ENCODE results near the gene LMX1A. TPM values are rescaled to one million over a fixed set of nuclear protein-coding genes. Genes with fewer than 3 reads are reported as not detected.

Gene LMX1A
- total RNA-seq, 1 donor from 2014 or later = not detected

DNA sequence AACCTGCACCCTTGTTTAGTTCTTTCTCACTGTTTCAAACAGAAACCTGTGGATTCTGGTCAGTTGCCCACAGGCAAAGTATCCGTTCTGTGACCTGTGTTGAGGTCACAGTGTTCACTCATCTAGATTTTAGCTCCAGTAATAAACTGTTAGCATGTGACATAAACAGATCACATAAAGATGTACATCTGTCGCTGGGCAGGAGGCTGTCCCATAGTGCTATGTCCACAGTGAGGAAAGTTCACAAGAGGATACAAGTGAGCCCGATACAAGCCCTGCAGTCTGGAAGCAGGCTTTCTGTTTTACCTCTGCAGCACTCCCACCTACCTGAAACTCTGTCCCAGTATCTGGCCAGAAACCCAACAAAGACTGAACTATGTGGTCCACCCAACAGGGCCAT lies 28.4 kb downstream of the LMX1A start:
- TF ChIP-seq, protein P1, sequence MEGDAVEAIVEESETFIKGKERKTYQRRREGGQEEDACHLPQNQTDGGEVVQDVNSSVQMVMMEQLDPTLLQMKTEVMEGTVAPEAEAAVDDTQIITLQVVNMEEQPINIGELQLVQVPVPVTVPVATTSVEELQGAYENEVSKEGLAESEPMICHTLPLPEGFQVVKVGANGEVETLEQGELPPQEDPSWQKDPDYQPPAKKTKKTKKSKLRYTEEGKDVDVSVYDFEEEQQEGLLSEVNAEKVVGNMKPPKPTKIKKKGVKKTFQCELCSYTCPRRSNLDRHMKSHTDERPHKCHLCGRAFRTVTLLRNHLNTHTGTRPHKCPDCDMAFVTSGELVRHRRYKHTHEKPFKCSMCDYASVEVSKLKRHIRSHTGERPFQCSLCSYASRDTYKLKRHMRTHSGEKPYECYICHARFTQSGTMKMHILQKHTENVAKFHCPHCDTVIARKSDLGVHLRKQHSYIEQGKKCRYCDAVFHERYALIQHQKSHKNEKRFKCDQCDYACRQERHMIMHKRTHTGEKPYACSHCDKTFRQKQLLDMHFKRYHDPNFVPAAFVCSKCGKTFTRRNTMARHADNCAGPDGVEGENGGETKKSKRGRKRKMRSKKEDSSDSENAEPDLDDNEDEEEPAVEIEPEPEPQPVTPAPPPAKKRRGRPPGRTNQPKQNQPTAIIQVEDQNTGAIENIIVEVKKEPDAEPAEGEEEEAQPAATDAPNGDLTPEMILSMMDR (conservative IDR thresholded peaks at IDR 0.05) = no peak
- H3K9me3 Mint-ChIP-seq = no peaks in the 10 kb centered on the region
- H3K27me3 Mint-ChIP-seq (ENCODE audit: low read depth) = peaks cover 74% of the 10 kb centered on the region
- no peak overlapping the region for H3K27ac Mint-ChIP-seq (ENCODE audit: unreplicated experiment)
- H3K4me1 Mint-ChIP-seq = peaks cover 5% of the 10 kb centered on the region
- no peak overlapping the region for H3K4me3 Mint-ChIP-seq
- no peaks in the 10 kb centered on the region for H3K36me3 Mint-ChIP-seq (ENCODE audit: low read depth)
- DNase-seq (ENCODE audit: low read depth, low spot score) = no peak

DNA sequence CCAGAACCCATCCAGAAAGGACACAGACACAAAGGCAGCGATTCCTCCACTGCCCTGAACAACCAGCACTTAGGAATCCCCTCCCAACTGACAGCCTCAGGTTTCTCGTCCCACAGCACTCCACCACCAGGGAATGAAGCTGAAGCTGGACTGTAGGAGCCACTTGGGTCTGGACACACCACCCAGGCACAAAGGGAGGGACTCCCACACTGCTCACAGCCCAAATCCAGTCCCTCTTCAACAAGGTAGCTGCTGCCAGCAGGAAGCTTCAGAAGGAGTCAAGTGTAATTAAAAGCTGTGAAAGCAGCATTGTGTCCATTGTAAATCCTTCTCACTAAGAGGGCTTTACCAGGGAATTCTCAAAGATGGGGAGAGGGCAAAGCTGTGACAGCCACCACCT lies 29.0 kb downstream of the LMX1A start:
- Mint-ChIP-seq H3K4me3 (no peak overlapping the region), H3K4me1 (peaks cover under 1% of the 10 kb centered on the region), H3K27ac (ENCODE audit: unreplicated experiment) (no peak overlapping the region), H3K9me3 (no peaks in the 10 kb centered on the region), H3K36me3 (ENCODE audit: low read depth) (no peaks in the 10 kb centered on the region), H3K27me3 (ENCODE audit: low read depth) (peaks cover 73% of the 10 kb centered on the region)
- no peak for DNase-seq (ENCODE audit: low read depth, low spot score)
- TF ChIP-seq, protein P1 (conservative IDR thresholded peaks at IDR 0.05) = no peak

DNA sequence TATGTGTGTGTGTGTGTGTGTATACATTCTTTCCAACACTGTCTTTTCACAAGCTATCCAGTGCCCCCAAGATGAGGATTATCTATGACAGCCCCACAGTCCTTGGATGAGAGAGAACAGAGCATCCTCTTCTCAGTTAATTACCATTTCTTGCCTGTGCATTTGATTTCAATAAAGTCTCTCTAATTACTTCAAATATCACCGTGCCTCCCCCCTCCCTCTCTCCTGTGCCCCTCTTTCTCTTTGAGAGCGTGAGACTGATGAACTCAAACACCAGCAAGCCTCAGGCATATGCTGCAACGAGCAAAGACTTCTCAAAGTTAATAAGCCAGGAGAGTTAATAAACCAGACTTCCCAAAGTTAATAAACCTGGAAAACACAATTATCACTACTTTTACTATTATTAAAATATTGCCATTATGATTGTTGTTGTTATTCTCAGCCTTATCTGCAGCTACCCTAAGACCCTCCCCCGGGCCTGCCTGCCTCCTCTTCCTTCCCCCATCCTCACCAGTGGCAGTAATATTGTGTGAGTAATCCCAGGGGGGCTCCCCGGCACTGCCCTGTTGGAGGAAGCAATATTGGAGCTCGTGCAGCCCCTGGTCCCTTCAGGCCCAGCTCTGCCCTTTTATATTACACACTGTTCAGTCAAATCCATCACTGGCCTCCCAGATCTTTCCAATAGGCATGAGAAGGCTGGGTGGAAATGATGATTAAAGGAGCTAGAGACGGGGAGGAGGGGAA lies 30.9 kb downstream of the LMX1A start:
- H3K27me3 Mint-ChIP-seq (ENCODE audit: low read depth) = peaks cover 76% of the 10 kb centered on the region
- H3K4me3 Mint-ChIP-seq = no peak overlapping the region

DNA sequence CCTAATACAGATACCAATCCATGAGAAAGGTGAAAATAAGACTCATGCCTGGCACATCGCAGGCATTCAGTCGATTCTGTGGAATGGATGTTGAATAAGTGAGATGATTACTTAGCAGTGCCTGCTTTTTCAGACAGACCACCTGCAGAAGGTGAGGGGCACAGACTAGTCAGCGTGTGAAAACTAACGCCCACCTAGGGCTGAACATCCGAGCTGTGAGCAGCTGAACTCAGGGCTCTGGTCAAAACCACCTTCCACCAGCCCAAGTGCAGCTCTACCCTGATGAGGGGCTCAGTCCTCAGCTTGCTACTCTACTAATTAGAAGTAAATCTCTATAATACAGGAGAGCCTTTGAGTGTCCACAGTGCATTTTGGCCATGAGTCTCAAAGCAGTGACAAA lies 32.5 kb downstream of the LMX1A start:
- H3K9me3 Mint-ChIP-seq = no peaks in the 10 kb centered on the region
- H3K27ac Mint-ChIP-seq (ENCODE audit: unreplicated experiment) = no peak overlapping the region
- H3K4me3 Mint-ChIP-seq = no peak overlapping the region
- DNase-seq (ENCODE audit: low read depth, low spot score) = no peak
- peaks cover 68% of the 10 kb centered on the region for H3K27me3 Mint-ChIP-seq (ENCODE audit: low read depth)
- H3K4me1 Mint-ChIP-seq = peaks cover under 1% of the 10 kb centered on the region
- TF ChIP-seq, protein P1 (conservative IDR thresholded peaks at IDR 0.05) = no peak
- no peaks in the 10 kb centered on the region for H3K36me3 Mint-ChIP-seq (ENCODE audit: low read depth)

More for the DNA sequence above, 30.9 kb downstream of the LMX1A start:
- Mint-ChIP-seq H3K9me3 (no peaks in the 10 kb centered on the region), H3K27ac (ENCODE audit: unreplicated experiment) (no peak overlapping the region), H3K4me1 (no peaks in the 10 kb centered on the region), H3K36me3 (ENCODE audit: low read depth) (no peaks in the 10 kb centered on the region)
- DNase-seq (ENCODE audit: low read depth, low spot score) = no peak
- TF ChIP-seq, protein P1 (conservative IDR thresholded peaks at IDR 0.05) = no peak

- TF ChIP-seq, protein P1 (conservative IDR thresholded peaks at IDR 0.05) = no peak
- DNase-seq (ENCODE audit: low read depth, low spot score) = no peak
- Mint-ChIP-seq H3K4me3 (no peak overlapping the region), H3K36me3 (ENCODE audit: low read depth) (no peaks in the 10 kb centered on the region), H3K27ac (ENCODE audit: unreplicated experiment) (no peak overlapping the region), H3K9me3 (no peaks in the 10 kb centered on the region), H3K4me1 (peaks cover 6% of the 10 kb centered on the region), H3K27me3 (ENCODE audit: low read depth) (peaks cover 54% of the 10 kb centered on the region)
These were observed 38.9 kb downstream of the LMX1A start for GRCh38 chr1:165317612-165318011.
